Neural progenitor cell (in vitro differentiated cells): ENCODE data around the gene TMEM150C. TPM values are rescaled to one million over a fixed set of nuclear protein-coding genes. Genes with fewer than 3 reads are reported as not detected.
A peak's percentile ranks its signal among the peaks of the same experiment; 100 is the strongest.

Experiments
- DNase-seq: peaks from one replicate; pipeline ENCODE4 v3.0.0-alpha.2; 2016; ENCODE audit warnings: low spot score
- H2AFZ ChIP-seq: fragments of 200-600 bp; sonication (generic); replicated peaks from 2 replicates; pipeline ENCODE4 v1.6.1; 2016; ENCODE audit warnings: antibody characterized with exemption
- H3F3A ChIP-seq: fragments of 200-600 bp; sonication (generic); 2 replicates; pipeline ENCODE4 v1.6.1; 2016; ENCODE audit warnings: antibody characterized with exemption, low read depth
- H3K27ac ChIP-seq: fragments of 200-600 bp; sonication (generic); 2 replicates; pipeline ENCODE4 v1.5.1; 2016; ENCODE audit warnings: mild to moderate bottlenecking
- H3K27me3 ChIP-seq: fragments of 200-600 bp; sonication (generic); 2 replicates; pipeline ENCODE4 v1.6.1; 2016; ENCODE audit warnings: mild to moderate bottlenecking, moderate library complexity
- H3K36me3 ChIP-seq: fragments of 200-600 bp; sonication (generic); 2 replicates; pipeline ENCODE4 v1.5.1; 2016
- H3K4me1 ChIP-seq: fragments of 200-600 bp; sonication (generic); 2 replicates; pipeline ENCODE4 v1.6.1; 2016; ENCODE audit warnings: mixed run types
- H3K4me2 ChIP-seq: fragments of 200-600 bp; sonication (generic); 2 replicates; pipeline ENCODE4 v1.6.1; 2016
- H3K4me3 ChIP-seq: fragments of 200-600 bp; sonication (generic); 2 replicates; pipeline ENCODE4 v1.5.1; 2016
- H3K79me2 ChIP-seq: fragments of 200-600 bp; sonication (generic); 2 replicates; pipeline ENCODE4 v1.6.1; 2016; ENCODE audit warnings: low read depth
- H3K9ac ChIP-seq: fragments of 200-600 bp; sonication (generic); 2 replicates; pipeline ENCODE4 v1.6.1; 2016
- H3K9me3 ChIP-seq: fragments of 200-600 bp; sonication (generic); 2 replicates; pipeline ENCODE4 v1.5.1; 2016; ENCODE audit warnings: low read depth
- H4K20me1 ChIP-seq: fragments of 200-600 bp; sonication (generic); 2 replicates; pipeline ENCODE4 v1.6.1; 2016; ENCODE audit warnings: low read depth
- H3K27ac Mint-ChIP-seq: 3 replicates; pipeline ENCODE4 v1.8.0; 2021; ENCODE audit warnings: mixed read lengths
- H3K27me3 Mint-ChIP-seq: 2 replicates; pipeline ENCODE4 v1.8.0; 2022; ENCODE audit warnings: low read depth, mild to moderate bottlenecking, inconsistent platforms, moderate library complexity, mixed read lengths; ENCODE audit not compliant: insufficient read depth
- H3K36me3 Mint-ChIP-seq: 3 replicates; pipeline ENCODE4 v1.8.0; 2021; ENCODE audit warnings: mixed read lengths
- H3K4me1 Mint-ChIP-seq: 3 replicates; pipeline ENCODE4 v1.8.0; 2021; ENCODE audit warnings: mixed read lengths
- H3K4me3 Mint-ChIP-seq: 3 replicates; pipeline ENCODE4 v1.8.0; 2021; ENCODE audit warnings: mild to moderate bottlenecking, moderate library complexity, mixed read lengths
- H3K9me3 Mint-ChIP-seq: 3 replicates; pipeline ENCODE4 v1.8.0; 2020; ENCODE audit warnings: mixed read lengths
- EZH2 ChIP-seq: fragments of 200-600 bp; sonication (generic); IDR thresholded peaks from 2 replicates; pipeline ENCODE4 v1.6.1; 2017; ENCODE audit warnings: antibody characterized with exemption, mild to moderate bottlenecking, moderate library complexity
- EZH2phosphoT487 ChIP-seq: fragments of 200-600 bp; sonication (generic); IDR thresholded peaks from 2 replicates; pipeline ENCODE4 v1.6.1; 2017; ENCODE audit warnings: antibody characterized with exemption
- total RNA-seq: library from RNA; depleted of rRNA; stranded (reverse); fragments of >200 nt; gene quantifications from 2 replicates; pipeline ENCODE4 v1.2.3, GENCODE V29; 2015; ENCODE audit warnings: low replicate concordance
- TF ChIP-seq, protein P1 (sequence below): fragments of 200-600 bp; sonication (generic); IDR thresholded peaks from 2 replicates; pipeline ENCODE4 v1.5.1; 2017; ENCODE audit warnings: antibody characterized with exemption, mild to moderate bottlenecking

TMEM150C gene
- total RNA-seq: 3.8 and 5.7 TPM in 2 replicates

DNA sequence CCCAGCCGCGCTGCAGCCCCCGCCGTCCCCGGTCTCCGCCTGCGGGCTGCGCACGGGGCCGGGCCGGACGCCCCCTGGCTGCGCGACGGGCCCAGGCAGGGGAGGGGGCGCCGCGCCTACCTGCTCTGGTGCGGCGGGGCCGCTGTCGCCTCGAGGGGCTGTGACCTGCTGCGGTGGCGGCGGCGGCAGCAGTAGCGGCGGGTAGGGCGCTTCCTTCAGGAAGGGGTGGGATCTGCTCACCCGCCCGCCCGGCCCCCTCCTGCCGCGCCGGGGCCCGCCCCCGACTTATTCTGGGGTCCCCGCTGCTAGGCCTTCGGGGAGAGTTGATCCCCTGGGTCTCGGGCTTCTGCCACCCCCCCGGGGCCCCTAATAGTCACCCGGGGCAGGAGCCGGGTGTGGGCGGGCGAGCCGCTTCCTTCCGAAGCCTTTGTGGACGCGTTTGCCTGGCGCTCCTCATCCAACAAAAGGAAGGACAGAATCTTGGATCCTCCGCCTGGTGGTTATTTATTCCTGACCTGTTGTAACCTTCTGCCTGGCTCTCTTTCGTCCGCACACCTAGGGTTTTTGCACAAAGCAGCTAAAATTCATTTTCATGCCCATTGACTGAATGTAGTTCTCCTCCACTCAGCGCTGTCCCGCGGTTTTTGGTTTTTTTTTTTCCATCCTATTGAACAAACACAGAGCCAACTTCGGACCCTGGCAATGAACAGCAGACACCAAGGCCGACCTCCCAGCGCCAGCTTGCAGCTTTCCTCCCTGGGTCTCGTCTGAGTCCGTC, at the start of gene TMEM150C:
Gene TMEM150C (minus strand): TSS at position 203 of the 778 bp plus-strand sequence. CDS start 57,331 bp downstream, outside the sequence.
- Histone ChIP-seq H3K27ac (no peak within 1 kb of the TSS), H3K9me3 (no peaks in the 10 kb centered on the region), H3K79me2 (no peaks in the 10 kb centered on the region), H3K4me1 (peaks cover 13% of the 10 kb centered on the region), H4K20me1 (peaks cover 5% of the 10 kb centered on the region), H3K9ac (no peak within 1 kb of the TSS), H3K4me2 (peak within 1 kb of the TSS; percentile 75), H3K4me3 (peak within 1 kb of the TSS; percentile 59), H2AFZ (peak within 1 kb of the TSS; percentile 89), H3K36me3 (no peaks in the 10 kb centered on the region), H3K27me3 (peaks cover 24% of the 10 kb centered on the region), H3F3A (peaks cover 28% of the 10 kb centered on the region)
- peak within 1 kb of the TSS; percentile 92 for H3K4me3 Mint-ChIP-seq
- peaks cover 23% of the 10 kb centered on the region for H3K4me1 Mint-ChIP-seq
- TF ChIP-seq EZH2phosphoT487: no peak
- TF ChIP-seq, protein P1, sequence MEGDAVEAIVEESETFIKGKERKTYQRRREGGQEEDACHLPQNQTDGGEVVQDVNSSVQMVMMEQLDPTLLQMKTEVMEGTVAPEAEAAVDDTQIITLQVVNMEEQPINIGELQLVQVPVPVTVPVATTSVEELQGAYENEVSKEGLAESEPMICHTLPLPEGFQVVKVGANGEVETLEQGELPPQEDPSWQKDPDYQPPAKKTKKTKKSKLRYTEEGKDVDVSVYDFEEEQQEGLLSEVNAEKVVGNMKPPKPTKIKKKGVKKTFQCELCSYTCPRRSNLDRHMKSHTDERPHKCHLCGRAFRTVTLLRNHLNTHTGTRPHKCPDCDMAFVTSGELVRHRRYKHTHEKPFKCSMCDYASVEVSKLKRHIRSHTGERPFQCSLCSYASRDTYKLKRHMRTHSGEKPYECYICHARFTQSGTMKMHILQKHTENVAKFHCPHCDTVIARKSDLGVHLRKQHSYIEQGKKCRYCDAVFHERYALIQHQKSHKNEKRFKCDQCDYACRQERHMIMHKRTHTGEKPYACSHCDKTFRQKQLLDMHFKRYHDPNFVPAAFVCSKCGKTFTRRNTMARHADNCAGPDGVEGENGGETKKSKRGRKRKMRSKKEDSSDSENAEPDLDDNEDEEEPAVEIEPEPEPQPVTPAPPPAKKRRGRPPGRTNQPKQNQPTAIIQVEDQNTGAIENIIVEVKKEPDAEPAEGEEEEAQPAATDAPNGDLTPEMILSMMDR: peak; percentile 30
- no peaks in the 10 kb centered on the region for H3K9me3 Mint-ChIP-seq
- peaks cover 24% of the 10 kb centered on the region for H3K27me3 Mint-ChIP-seq
- H3K36me3 Mint-ChIP-seq: peaks cover 2% of the 10 kb centered on the region
- peak within 1 kb of the TSS; percentile 61 for H3K27ac Mint-ChIP-seq
- peak; percentile 84 for DNase-seq

DNA sequence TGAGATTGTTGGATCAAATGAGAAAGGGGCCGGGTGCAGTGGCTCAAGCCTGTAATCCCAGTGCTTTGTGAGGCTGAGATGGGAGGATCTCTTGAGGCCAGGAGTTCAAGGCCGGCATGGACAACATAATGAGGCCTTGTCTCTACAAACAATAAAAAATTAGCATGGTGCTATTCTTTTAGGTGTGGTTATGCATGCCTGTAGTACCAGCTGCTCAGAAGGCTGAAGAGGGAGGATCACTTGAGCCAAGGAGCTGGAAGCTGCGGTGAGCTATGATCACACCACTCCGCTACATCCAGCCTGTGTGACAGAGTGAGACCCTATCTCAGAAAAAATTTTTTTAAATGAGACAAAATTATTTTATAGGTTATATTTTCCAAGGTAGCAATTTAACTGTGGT, 49.7 kb upstream of the TMEM150C start:
- no peak overlapping the region for H3K27ac ChIP-seq
- no peaks in the 10 kb centered on the region for H3K36me3 Mint-ChIP-seq

DNA sequence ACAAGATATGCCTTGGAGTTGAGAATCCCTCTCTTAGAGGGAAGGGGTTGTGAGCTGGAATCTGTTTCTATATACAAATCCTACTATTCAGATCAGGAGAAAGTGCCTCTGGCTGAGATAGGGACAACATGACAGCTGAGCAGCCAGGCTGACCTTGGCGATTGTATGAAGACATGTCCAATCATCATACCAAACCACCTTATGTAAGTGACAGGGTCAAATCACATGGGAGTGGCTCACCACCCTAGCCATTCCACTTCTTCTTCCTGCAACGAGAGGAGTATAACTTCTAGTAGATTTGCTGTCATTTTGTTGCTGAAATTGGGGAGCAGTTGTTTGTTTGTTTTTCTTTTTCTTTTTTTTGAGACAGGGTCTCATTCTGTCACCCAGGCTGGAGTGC, 48.3 kb upstream of the TMEM150C start:
- no peak overlapping the region for H3K4me3 Mint-ChIP-seq
- no peak overlapping the region for H3K9ac ChIP-seq
- H3K36me3 Mint-ChIP-seq: no peaks in the 10 kb centered on the region
- no peaks in the 10 kb centered on the region for H3K79me2 ChIP-seq
- peaks cover 12% of the 10 kb centered on the region for H3K27me3 Mint-ChIP-seq
- H3K4me2 ChIP-seq: no peak overlapping the region
- no peaks in the 10 kb centered on the region for H3K9me3 ChIP-seq
- no peaks in the 10 kb centered on the region for H3F3A ChIP-seq
- no peak overlapping the region for H2AFZ ChIP-seq
- H3K27ac Mint-ChIP-seq: peak overlapping the region; percentile 43
- no peak overlapping the region for H3K27ac ChIP-seq
- H3K36me3 ChIP-seq: no peaks in the 10 kb centered on the region
- H3K27me3 ChIP-seq: no peaks in the 10 kb centered on the region
- no peaks in the 10 kb centered on the region for H3K9me3 Mint-ChIP-seq
- peaks cover 7% of the 10 kb centered on the region for H3K4me1 ChIP-seq
- no peak overlapping the region for H3K4me3 ChIP-seq
- TF ChIP-seq EZH2 (no peak), EZH2phosphoT487 (no peak)
- TF ChIP-seq, protein P1: no peak
- no peak for DNase-seq
- H3K4me1 Mint-ChIP-seq: peaks cover 23% of the 10 kb centered on the region
- H4K20me1 ChIP-seq: no peaks in the 10 kb centered on the region

More for the DNA sequence above, 49.7 kb upstream of the TMEM150C start:
- Histone ChIP-seq H3K9me3 (no peaks in the 10 kb centered on the region), H3K79me2 (no peaks in the 10 kb centered on the region), H3K9ac (no peak overlapping the region), H2AFZ (no peak overlapping the region), H3K4me3 (no peak overlapping the region), H4K20me1 (no peaks in the 10 kb centered on the region), H3K27me3 (no peaks in the 10 kb centered on the region), H3K4me1 (peaks cover 7% of the 10 kb centered on the region), H3F3A (no peaks in the 10 kb centered on the region), H3K4me2 (no peak overlapping the region), H3K36me3 (no peaks in the 10 kb centered on the region)
- TF ChIP-seq EZH2: no peak
- TF ChIP-seq, protein P1: no peak
- no peak for TF ChIP-seq EZH2phosphoT487
- Mint-ChIP-seq H3K4me3 (no peak overlapping the region), H3K9me3 (no peaks in the 10 kb centered on the region), H3K4me1 (peaks cover 23% of the 10 kb centered on the region), H3K27me3 (peaks cover 12% of the 10 kb centered on the region), H3K27ac (no peak overlapping the region)
- DNase-seq: no peak
